GM23338 (cell line): ENCODE data around the gene CDK14. TPM values are rescaled to one million over a fixed set of nuclear protein-coding genes. Genes with fewer than 3 reads are reported as not detected.

ENCODE experiments used
- ATAC-seq: fragments of 200-7000 bp; cut with Tn5 transposase; 3 replicates; pipeline ENCODE4 v1.9.1; 2020
- DNase-seq: peaks from one replicate; pipeline ENCODE4 v3.0.0-alpha.2; 2015; ENCODE audit warnings: low spot score
- H2AFZ ChIP-seq: fragments of 200-600 bp; sonication (generic); 2 replicates; pipeline ENCODE4 v1.8.0; 2016; ENCODE audit warnings: antibody characterized with exemption, mild to moderate bottlenecking, moderate library complexity
- H3F3A ChIP-seq: fragments of 200-600 bp; sonication (generic); replicated peaks from 2 replicates; pipeline ENCODE4 v1.8.0; 2017; ENCODE audit warnings: antibody characterized with exemption, mixed run types, low read depth
- H3K27ac ChIP-seq: fragments of 200-600 bp; sonication (generic); 2 replicates; pipeline ENCODE4 v1.6.1; 2016; ENCODE audit warnings: low read depth
- H3K27me3 ChIP-seq: fragments of 200-600 bp; sonication (generic); 2 replicates; pipeline ENCODE4 v1.8.0; 2016; ENCODE audit warnings: mild to moderate bottlenecking, mixed run types, moderate library complexity; ENCODE audit not compliant: insufficient read depth
- H3K36me3 ChIP-seq: fragments of 200-600 bp; sonication (generic); 2 replicates; pipeline ENCODE4 v1.8.0; 2016; ENCODE audit warnings: mild to moderate bottlenecking; ENCODE audit not compliant: insufficient read depth
- H3K4me1 ChIP-seq: fragments of 200-600 bp; sonication (generic); 2 replicates; pipeline ENCODE4 v1.8.0; 2016; ENCODE audit warnings: mild to moderate bottlenecking, moderate library complexity; ENCODE audit not compliant: insufficient read depth
- H3K4me2 ChIP-seq: fragments of 200-600 bp; sonication (generic); 2 replicates; pipeline ENCODE4 v1.7.1; 2017; ENCODE audit warnings: mixed run types
- H3K4me3 ChIP-seq: fragments of 200-600 bp; sonication (generic); 2 replicates; pipeline ENCODE4 v1.6.1; 2016; ENCODE audit warnings: mixed run types
- H3K79me2 ChIP-seq: fragments of 200-600 bp; sonication (generic); replicated peaks from 2 replicates; pipeline ENCODE4 v1.8.0; 2017; ENCODE audit warnings: mild to moderate bottlenecking; ENCODE audit not compliant: insufficient read depth
- H3K9me2 ChIP-seq: fragments of 200-600 bp; sonication (generic); 2 replicates; pipeline ENCODE4 v1.8.0; 2017; ENCODE audit not compliant: insufficient read depth
- H4K20me1 ChIP-seq: fragments of 200-600 bp; sonication (generic); replicated peaks from 2 replicates; pipeline ENCODE4 v1.8.0; 2017; ENCODE audit warnings: mild to moderate bottlenecking; ENCODE audit not compliant: insufficient read depth
- H3K27ac Mint-ChIP-seq: 2 replicates; pipeline ENCODE4 v1.8.0; 2020; ENCODE audit warnings: inconsistent platforms, mild to moderate bottlenecking, moderate library complexity, mixed read lengths
- H3K27me3 Mint-ChIP-seq: 3 replicates; pipeline ENCODE4 v1.8.0; 2022; ENCODE audit warnings: low read depth, mild to moderate bottlenecking, moderate library complexity, mixed read lengths, inconsistent platforms; ENCODE audit not compliant: insufficient read depth, poor library complexity
- H3K36me3 Mint-ChIP-seq: 3 replicates; pipeline ENCODE4 v1.8.0; 2021; ENCODE audit warnings: low read depth, mild to moderate bottlenecking, inconsistent platforms, moderate library complexity, mixed read lengths
- H3K4me1 Mint-ChIP-seq: 3 replicates; pipeline ENCODE4 v1.8.0; 2020; ENCODE audit warnings: mild to moderate bottlenecking, inconsistent platforms, mixed read lengths
- H3K4me3 Mint-ChIP-seq: 3 replicates; pipeline ENCODE4 v1.8.0; 2021; ENCODE audit warnings: moderate library complexity, mild to moderate bottlenecking, inconsistent platforms, mixed read lengths
- H3K9me3 Mint-ChIP-seq: 3 replicates; pipeline ENCODE4 v1.8.0; 2020; ENCODE audit warnings: moderate library complexity, mild to moderate bottlenecking, inconsistent platforms, mixed read lengths
- CREB1 ChIP-seq: fragments of 250-450 bp; sonication (Bioruptor Pico); IDR thresholded peaks from 2 replicates; pipeline ENCODE4 v1.5.0; 2020; ENCODE audit warnings: low read depth, mild to moderate bottlenecking, moderate library complexity
- CTCF ChIP-seq, 2 experiments: fragments of 200-600 bp in 1 of 2; sonication (generic) in 1 of 2; conservative IDR thresholded peaks; 2 replicates each; pipeline versions ENCODE4 v1.5.1 to v1.6.1; 2016 to 2017; ENCODE audit warnings: antibody characterized with exemption in 2 of 2, low read depth in 2 of 2, mild to moderate bottlenecking in 2 of 2, moderate library complexity in 1 of 2
- ETS1 ChIP-seq: IDR thresholded peaks from 2 replicates; pipeline ENCODE4 v1.6.1; 2016; ENCODE audit warnings: antibody characterized with exemption
- EZH2 ChIP-seq: fragments of 200-600 bp; sonication (generic); IDR thresholded peaks from one replicate; pipeline ENCODE4 v1.8.0; 2017; ENCODE audit warnings: antibody characterized with exemption, mild to moderate bottlenecking, low read depth; ENCODE audit not compliant: unreplicated experiment
- EZH2phosphoT487 ChIP-seq: fragments of 200-600 bp; sonication (generic); IDR thresholded peaks from one replicate; pipeline ENCODE4 v1.8.1; 2018; ENCODE audit warnings: antibody characterized with exemption; ENCODE audit not compliant: unreplicated experiment
- JUNB ChIP-seq: IDR thresholded peaks from one replicate; pipeline ENCODE4 v1.6.1; 2016; ENCODE audit warnings: antibody characterized with exemption; ENCODE audit not compliant: unreplicated experiment
- NANOG ChIP-seq: IDR thresholded peaks from 2 replicates; pipeline ENCODE4 v1.6.1; 2016; ENCODE audit warnings: antibody characterized with exemption, borderline replicate concordance
- POLR2AphosphoS5 ChIP-seq: IDR thresholded peaks from 2 replicates; pipeline ENCODE4 v1.6.1; 2016; ENCODE audit warnings: antibody characterized with exemption, low read depth
- REST ChIP-seq: IDR thresholded peaks from one replicate; pipeline ENCODE4 v1.6.1; 2018; ENCODE audit warnings: antibody characterized with exemption; ENCODE audit not compliant: unreplicated experiment
- STAT1 ChIP-seq: IDR thresholded peaks from one replicate; pipeline ENCODE4 v1.6.1; 2016; ENCODE audit warnings: antibody characterized with exemption; ENCODE audit not compliant: unreplicated experiment
- ZNF114 ChIP-seq: fragments of 250-450 bp; sonication (Bioruptor Pico); IDR thresholded peaks from 2 replicates; pipeline ENCODE4 v1.5.0; 2020; ENCODE audit warnings: mild to moderate bottlenecking, moderate library complexity
- ZNF331 ChIP-seq: fragments of 250-450 bp; sonication (Bioruptor Pico); IDR thresholded peaks from 2 replicates; pipeline ENCODE4 v1.5.0; 2020; ENCODE audit warnings: low read depth, mild to moderate bottlenecking, moderate library complexity
- ZNF462 ChIP-seq: fragments of 250-450 bp; sonication (Bioruptor Pico); IDR thresholded peaks from 2 replicates; pipeline ENCODE4 v1.5.0; 2020; ENCODE audit warnings: mild to moderate bottlenecking, moderate library complexity
- polyA plus RNA-seq: library from polyadenylated mRNA; unstranded; fragments of >200 nt; fragmentation: Nextera tagmentation; extraction: Ambion mirVana; gene quantifications from 2 replicates; pipeline ENCODE4 v1.2.1, GENCODE V29; 2016
- total RNA-seq: library from RNA; depleted of rRNA; stranded (reverse); fragments of >200 nt; shearing (Covaris generic); gene quantifications from 2 replicates; pipeline ENCODE4 v1.2.3, GENCODE V29; 2014

Gene CDK14
- total and polyA plus RNA-seq, 2 experiments from 2014 or later: 11.2 to 24.0 TPM

GRCh38 chr7:90582164-90582563, 14.0 kb upstream of the CDK14 start (continued):
- TF ChIP-seq ZNF114 (CRISPR knock-in tag): no peak

- H3K4me1 Mint-ChIP-seq: no peaks in the 10 kb centered on the region
- no peaks in the 10 kb centered on the region for H3K79me2 ChIP-seq
- no peaks in the 10 kb centered on the region for H3K27me3 Mint-ChIP-seq
- no peaks in the 10 kb centered on the region for H4K20me1 ChIP-seq
- no peaks in the 10 kb centered on the region for H3F3A ChIP-seq
- H3K36me3 ChIP-seq: no peaks in the 10 kb centered on the region
- no peaks in the 10 kb centered on the region for H3K9me2 ChIP-seq
- no peak overlapping the region for H3K4me3 Mint-ChIP-seq
- peaks cover 7% of the 10 kb centered on the region; the same call in 2 of the 3 replicates for H3K36me3 Mint-ChIP-seq
- no peak for ATAC-seq
- no peak overlapping the region for H3K27ac ChIP-seq
- no peak overlapping the region for H2AFZ ChIP-seq
- no peak overlapping the region for H3K4me2 ChIP-seq
- H3K27me3 ChIP-seq: no peaks in the 10 kb centered on the region
- no peak for DNase-seq
- H3K9me3 Mint-ChIP-seq: no peaks in the 10 kb centered on the region
- H3K27ac Mint-ChIP-seq: no peak overlapping the region
- TF ChIP-seq EZH2 (no peak), ETS1 (no peak), EZH2phosphoT487 (no peak), NANOG (no peak), CTCF (conservative IDR thresholded peaks at IDR 0.05; ENCODE audit: low read depth in 2 of 2) (no peak), JUNB (no peak), REST (no peak), STAT1 (no peak), POLR2AphosphoS5 (no peak), CREB1 (no peak), ZNF462 (CRISPR knock-in tag) (no peak), ZNF114 (CRISPR knock-in tag) (no peak), ZNF331 (CRISPR knock-in tag) (no peak)
- no peaks in the 10 kb centered on the region for H3K4me1 ChIP-seq
- H3K4me3 ChIP-seq: no peak overlapping the region
Observed at GRCh38 chr7:90584378-90584777, 11.7 kb upstream of the CDK14 start.
